NCI-H460 (cell line): ENCODE measurements around the gene ODAD2. TPM values are rescaled to one million over a fixed set of nuclear protein-coding genes. Genes with fewer than 3 reads are reported as not detected.
"Not testable (repeated sequence)": the region's sequence is repeated elsewhere in the genome, so short reads cannot be mapped to it uniquely, and the experiment has no call there.

Source experiments
- DNase-seq: peaks from one replicate; pipeline ENCODE4 v3.0.0-alpha.2; 2016; ENCODE audit warnings: low read depth; ENCODE audit errors: extremely low read depth
- polyA plus RNA-seq: library from polyadenylated mRNA; depleted of rRNA; stranded (reverse); fragments of >200 nt; gene quantifications from 2 replicates; pipeline ENCODE4 v1.2.3, GENCODE V29; 2014; cell fraction: nucleus; rRNA removed
- total RNA-seq: library from RNA; depleted of rRNA; stranded (reverse); fragments of >200 nt; shearing (Covaris generic); gene quantifications from 2 replicates; pipeline ENCODE4 v1.2.3, GENCODE V29; 2014; rRNA removed

Gene ODAD2
- total RNA-seq, result 0.82 and 1.2 TPM in 2 replicates
- 0.32 and 0.86 TPM in 2 replicates for polyA plus RNA-seq

- DNase-seq, result no peak
Observed at GRCh38 chr10:27998954-27999275, at the start of gene ODAD2. Gene ODAD2, minus strand, starts transcription at chr10:27999079. Its CDS starts 3,937 bp downstream, at chr10:27995142.

- DNase-seq, result no peak
Observed at GRCh38 chr10:28047061-28047460, 48.2 kb upstream of the ODAD2 start.

- DNase-seq, result no peak
Observed at GRCh38 chr10:28046579-28046978, 47.7 kb upstream of the ODAD2 start.

- no peak for DNase-seq
Observed at GRCh38 chr10:28043941-28044340, 45.1 kb upstream of the ODAD2 start.

GRCh38 chr10:28036587-28036986, 37.7 kb upstream of the ODAD2 start:
- DNase-seq, result no peak

- no peak for DNase-seq
Observed at GRCh38 chr10:28020993-28021982, 22.4 kb upstream of the ODAD2 start.

GRCh38 chr10:28020080-28020860, 21.4 kb upstream of the ODAD2 start:
- DNase-seq, result no peak

GRCh38 chr10:28014651-28015050, 15.8 kb upstream of the ODAD2 start:
- no peak for DNase-seq

GRCh38 chr10:28012990-28013515, 14.2 kb upstream of the ODAD2 start:
- DNase-seq, result no peak

GRCh38 chr10:28010821-28011220, 11.9 kb upstream of the ODAD2 start:
- no peak for DNase-seq

GRCh38 chr10:28008054-28008453, 9.2 kb upstream of the ODAD2 start:
- DNase-seq, result no peak

GRCh38 chr10:28001353-28001752, 2.5 kb upstream of the ODAD2 start:
- no peak for DNase-seq

GRCh38 chr10:27998178-27998953, 513 bp downstream of the ODAD2 start:
- no peak for DNase-seq

GRCh38 chr10:27997865-27998177, 1.1 kb downstream of the ODAD2 start:
- DNase-seq, result no peak

GRCh38 chr10:27995311-27995710, 3.6 kb downstream of the ODAD2 start:
- no peak for DNase-seq

GRCh38 chr10:27989357-27989756, 9.5 kb downstream of the ODAD2 start:
- not testable (repeated sequence) for DNase-seq

- DNase-seq, result no peak
Observed at GRCh38 chr10:27986821-27987220, 12.1 kb downstream of the ODAD2 start.

GRCh38 chr10:27982875-27983543, 15.9 kb downstream of the ODAD2 start:
- no peak for DNase-seq

- DNase-seq, result no peak
Observed at GRCh38 chr10:27981744-27982143, 17.1 kb downstream of the ODAD2 start.

GRCh38 chr10:27970795-27971194, 28.1 kb downstream of the ODAD2 start:
- not testable (repeated sequence) for DNase-seq
